Measurements from ENCODE around the gene PLEKHG3. TPM values are rescaled to one million over a fixed set of nuclear protein-coding genes. Genes with fewer than 3 reads are reported as not detected.
A peak's percentile ranks its signal among the peaks of the same experiment; 100 is the strongest.

The PLEKHG3 gene
- total and polyA plus RNA-seq, 8 donors: 33.3 to 60.7 (median 39.7) TPM

DNA sequence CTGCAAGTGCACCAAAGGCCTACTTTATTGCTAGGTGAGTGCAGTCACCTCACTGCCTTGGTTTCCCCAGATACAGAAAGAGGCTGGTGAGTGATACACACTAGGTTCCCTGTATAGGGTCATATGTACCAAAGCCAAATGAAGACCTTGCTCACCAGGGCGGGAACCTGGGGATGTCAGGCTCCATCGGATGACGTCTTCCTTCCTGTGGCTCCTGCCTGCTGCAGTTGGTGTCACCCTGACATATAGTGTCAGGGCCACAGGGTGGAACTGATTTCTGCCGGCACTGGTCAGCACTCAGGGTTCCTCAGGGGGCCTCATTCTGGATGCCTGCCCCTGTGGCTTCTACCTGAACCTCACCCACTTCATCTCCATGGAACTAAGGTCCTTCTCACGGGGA is 43.1 kb downstream of the PLEKHG3 start:
- intact Hi-C loops (cut with DNase I): no loop called here
- no peak overlapping the region for H3K27ac ChIP-seq
- ATAC-seq (no peak), DNase-seq (peak in 1 of 6 donors; percentile 22), FAIRE-seq (no peak)
- no peak overlapping the region for H3K4me3 ChIP-seq
- 81 to 90% methylated on average over 5 of the region's 5 CpGs for WGBS, 2 donors
- H3K4me1 ChIP-seq: no peaks in the 10 kb centered on the region
- TF ChIP-seq, protein P1, sequence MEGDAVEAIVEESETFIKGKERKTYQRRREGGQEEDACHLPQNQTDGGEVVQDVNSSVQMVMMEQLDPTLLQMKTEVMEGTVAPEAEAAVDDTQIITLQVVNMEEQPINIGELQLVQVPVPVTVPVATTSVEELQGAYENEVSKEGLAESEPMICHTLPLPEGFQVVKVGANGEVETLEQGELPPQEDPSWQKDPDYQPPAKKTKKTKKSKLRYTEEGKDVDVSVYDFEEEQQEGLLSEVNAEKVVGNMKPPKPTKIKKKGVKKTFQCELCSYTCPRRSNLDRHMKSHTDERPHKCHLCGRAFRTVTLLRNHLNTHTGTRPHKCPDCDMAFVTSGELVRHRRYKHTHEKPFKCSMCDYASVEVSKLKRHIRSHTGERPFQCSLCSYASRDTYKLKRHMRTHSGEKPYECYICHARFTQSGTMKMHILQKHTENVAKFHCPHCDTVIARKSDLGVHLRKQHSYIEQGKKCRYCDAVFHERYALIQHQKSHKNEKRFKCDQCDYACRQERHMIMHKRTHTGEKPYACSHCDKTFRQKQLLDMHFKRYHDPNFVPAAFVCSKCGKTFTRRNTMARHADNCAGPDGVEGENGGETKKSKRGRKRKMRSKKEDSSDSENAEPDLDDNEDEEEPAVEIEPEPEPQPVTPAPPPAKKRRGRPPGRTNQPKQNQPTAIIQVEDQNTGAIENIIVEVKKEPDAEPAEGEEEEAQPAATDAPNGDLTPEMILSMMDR (IDR thresholded peaks at IDR 0.05): no peak
- H3K27me3 ChIP-seq: no peaks in the 10 kb centered on the region
- peaks cover 7 to 46% (median 16%) of the 10 kb centered on the region in 3 donors for H3K36me3 ChIP-seq
- H3K9me3 ChIP-seq: no peaks in the 10 kb centered on the region

DNA sequence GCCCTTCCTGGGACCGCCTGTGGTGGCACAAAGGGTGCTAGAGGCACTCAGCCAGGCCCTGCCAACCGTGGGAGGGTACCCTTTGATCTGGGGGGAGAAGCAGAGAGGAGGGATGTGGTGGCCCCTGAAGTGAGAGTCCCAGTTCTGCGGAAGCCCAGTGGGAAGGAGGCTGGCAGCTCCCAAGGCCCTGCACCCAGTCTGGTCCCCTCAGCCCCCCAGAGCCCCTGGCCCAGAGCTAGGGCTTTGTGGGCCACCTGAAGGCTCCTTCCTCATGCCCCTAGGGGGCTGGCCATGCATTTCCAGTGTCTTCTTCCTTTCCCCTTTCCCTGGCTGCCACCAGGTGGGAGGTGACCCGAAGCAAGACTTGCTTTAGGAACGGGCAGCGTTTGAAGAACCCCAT is 44.3 kb downstream of the PLEKHG3 start:
- no peak overlapping the region for H3K4me3 ChIP-seq
- FAIRE-seq: no peak
- H3K27me3 ChIP-seq: no peaks in the 10 kb centered on the region
- ATAC-seq: no peak
- no peak overlapping the region for H3K27ac ChIP-seq
- H3K9me3 ChIP-seq: no peaks in the 10 kb centered on the region
- 89 to 92% methylated on average over 6 of the region's 6 CpGs for WGBS, 2 donors
- intact Hi-C loops (cut with DNase I): no loop called here
- peak in 1 of 6 donors; percentile 51 for DNase-seq
- no peaks in the 10 kb centered on the region for H3K4me1 ChIP-seq
- H3K36me3 ChIP-seq: peaks cover 0 to 34% (median 4%) of the 10 kb centered on the region in 3 donors
- TF ChIP-seq, protein P1 (IDR thresholded peaks at IDR 0.05): no peak

DNA sequence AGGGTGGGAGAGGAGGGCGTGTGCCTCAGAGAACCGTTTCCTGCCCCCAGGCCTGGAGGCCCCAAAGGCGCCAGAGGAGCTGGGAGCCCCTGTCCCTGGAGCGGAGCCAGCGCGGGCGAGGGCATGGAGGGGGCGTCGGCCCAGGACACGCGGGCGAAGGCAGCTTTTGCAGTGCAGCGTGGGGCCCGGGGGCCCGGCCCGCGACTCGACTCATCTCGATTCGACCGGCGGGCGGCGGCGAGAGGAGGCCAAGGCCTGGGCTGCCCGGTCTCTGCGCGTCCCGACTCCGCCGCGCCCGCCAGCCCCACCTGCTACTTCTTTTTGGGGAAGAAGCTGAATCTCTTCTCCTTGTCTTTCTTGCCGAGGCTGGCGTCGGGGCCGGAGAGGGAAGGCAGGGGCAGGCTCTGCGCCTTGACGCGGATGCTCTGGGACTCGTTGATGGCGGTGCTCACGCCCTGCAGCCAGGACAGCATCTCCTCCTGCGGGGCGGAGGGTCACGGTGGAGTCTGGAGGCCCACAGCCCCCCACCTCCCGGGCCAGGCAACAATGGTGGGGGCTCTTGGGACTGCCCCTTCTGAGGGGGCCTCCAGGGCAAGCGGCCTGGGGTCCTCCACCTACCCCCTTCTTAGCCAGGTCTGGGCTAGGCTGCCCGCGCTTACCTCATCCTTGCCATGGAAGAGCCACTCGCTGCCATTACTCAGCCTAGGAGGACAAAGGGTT is 44.9 kb downstream of the PLEKHG3 start:
- H3K9me3 ChIP-seq: no peaks in the 10 kb centered on the region
- no peak overlapping the region for H3K4me3 ChIP-seq
- peaks cover 0 to 27% (median 0%) of the 10 kb centered on the region in 3 donors for H3K36me3 ChIP-seq
- DNase-seq (peak in 1 of 6 donors; percentile 81), FAIRE-seq (no peak), ATAC-seq (peak in 1 of 4 donors; percentile 3)
- intact Hi-C loops (cut with DNase I): no loop called here
- no peaks in the 10 kb centered on the region for H3K27me3 ChIP-seq
- TF ChIP-seq, protein P1 (IDR thresholded peaks at IDR 0.05): no peak
- WGBS, 2 donors: 95% methylated on average over 42 to 51 of the region's 51 CpGs
- H3K4me1 ChIP-seq: no peaks in the 10 kb centered on the region
- no peak overlapping the region for H3K27ac ChIP-seq

GRCh38 chr14:64752909-64753308 is 48.7 kb downstream of the PLEKHG3 start:
- DNase-seq: no peak
- intact Hi-C loops (cut with DNase I): no loop called here
- FAIRE-seq: no peak
- Histone ChIP-seq H3K4me1 (peaks cover 0 to 17% (median 5%) of the 10 kb centered on the region in 3 donors), H3K4me3 (no peak overlapping the region), H3K9me3 (no peaks in the 10 kb centered on the region), H3K27me3 (no peaks in the 10 kb centered on the region), H3K27ac (no peak overlapping the region), H3K36me3 (no peaks in the 10 kb centered on the region)
- WGBS, 2 donors: 95 to 97% methylated on average over 6 of the region's 6 CpGs
- no peak for ATAC-seq
- TF ChIP-seq, protein P1 (IDR thresholded peaks at IDR 0.05): no peak

- Histone ChIP-seq H3K4me1 (peaks cover 3 to 22% (median 10%) of the 10 kb centered on the region in 3 donors), H3K27me3 (no peaks in the 10 kb centered on the region), H3K36me3 (no peaks in the 10 kb centered on the region), H3K27ac (no peak overlapping the region), H3K9me3 (no peaks in the 10 kb centered on the region), H3K4me3 (no peak overlapping the region)
- TF ChIP-seq, protein P1 (IDR thresholded peaks at IDR 0.05): no peak
- no peak for ATAC-seq
- 95 to 96% methylated on average over 13 of the region's 13 CpGs for WGBS, 2 donors
- intact Hi-C loops (cut with DNase I): no loop called here
- DNase-seq: peak in 1 of 6 donors; percentile 63
- FAIRE-seq: no peak
Measured at GRCh38 chr14:64753374-64753773, 49.1 kb downstream of the PLEKHG3 start.

Data from pancreas (tissue), 10 donors.